ENCODE data around the gene EFR3B.

The EFR3B gene

DNA sequence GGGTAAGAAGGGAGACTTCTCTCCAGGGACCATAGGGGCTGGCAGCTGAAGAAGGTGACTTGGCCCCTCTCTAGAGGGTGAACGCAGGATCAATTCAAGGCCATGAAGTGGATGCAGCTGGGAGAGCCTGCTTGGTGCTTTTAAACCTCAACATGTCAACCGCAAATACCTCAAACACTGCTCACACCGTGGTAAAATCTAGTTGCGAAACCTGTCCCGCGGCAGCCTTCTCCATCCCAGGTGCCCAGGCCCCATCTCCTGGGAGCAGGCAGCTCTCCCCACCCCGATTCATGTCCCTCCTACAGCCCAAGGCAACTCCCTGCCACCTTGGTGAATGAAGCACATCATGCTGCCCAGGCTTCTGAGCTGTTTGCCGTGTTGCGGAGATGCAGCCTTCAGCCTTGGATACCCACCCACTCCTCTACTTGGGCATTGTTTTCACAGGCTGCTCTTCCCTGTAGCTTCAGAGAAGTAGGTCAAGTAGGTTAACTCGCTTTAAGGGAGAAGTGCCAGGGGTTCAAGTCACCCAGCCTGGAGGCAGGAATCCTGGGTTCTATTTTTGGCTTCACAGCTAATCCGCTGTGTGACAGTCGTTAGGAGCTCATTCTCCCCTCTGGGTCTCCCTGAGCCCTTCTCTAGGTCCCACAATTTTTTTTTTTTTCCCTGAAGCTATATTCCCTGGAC, 6.2 kb upstream of the EFR3B start:
- DNase-seq (ENCODE audit: low read depth in 3 of 3, low spot score in 1 of 3) = no peak

DNA sequence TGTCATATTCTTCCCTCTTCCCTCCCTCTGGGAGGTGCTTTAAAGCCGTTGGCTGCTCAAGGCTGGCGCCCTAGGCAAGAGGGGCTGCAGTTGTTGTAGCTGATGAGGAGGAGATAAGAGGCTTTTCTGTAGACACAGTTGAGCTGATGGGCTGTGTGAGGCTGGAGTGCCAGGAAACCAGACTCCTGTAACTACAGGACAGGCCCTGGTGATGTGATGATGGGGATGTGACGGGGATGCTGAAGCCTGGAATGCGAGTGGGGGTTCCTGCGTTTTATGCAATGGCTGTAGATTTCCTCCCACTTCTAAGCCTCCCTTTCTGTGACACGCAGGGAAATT, 5.7 kb upstream of the EFR3B start:
- no peak for DNase-seq (ENCODE audit: low read depth in 3 of 3, low spot score in 1 of 3)

GRCh38 chr2:25039126-25039525, 2.8 kb upstream of the EFR3B start:
- no peak for DNase-seq (ENCODE audit: low read depth in 3 of 3, low spot score in 1 of 3)

- peak in 1 of 3 donors; percentile 8 for DNase-seq (ENCODE audit: low read depth in 3 of 3, low spot score in 1 of 3)
Measured at GRCh38 chr2:25041307-25041927, 459 bp upstream of the EFR3B start.

DNA sequence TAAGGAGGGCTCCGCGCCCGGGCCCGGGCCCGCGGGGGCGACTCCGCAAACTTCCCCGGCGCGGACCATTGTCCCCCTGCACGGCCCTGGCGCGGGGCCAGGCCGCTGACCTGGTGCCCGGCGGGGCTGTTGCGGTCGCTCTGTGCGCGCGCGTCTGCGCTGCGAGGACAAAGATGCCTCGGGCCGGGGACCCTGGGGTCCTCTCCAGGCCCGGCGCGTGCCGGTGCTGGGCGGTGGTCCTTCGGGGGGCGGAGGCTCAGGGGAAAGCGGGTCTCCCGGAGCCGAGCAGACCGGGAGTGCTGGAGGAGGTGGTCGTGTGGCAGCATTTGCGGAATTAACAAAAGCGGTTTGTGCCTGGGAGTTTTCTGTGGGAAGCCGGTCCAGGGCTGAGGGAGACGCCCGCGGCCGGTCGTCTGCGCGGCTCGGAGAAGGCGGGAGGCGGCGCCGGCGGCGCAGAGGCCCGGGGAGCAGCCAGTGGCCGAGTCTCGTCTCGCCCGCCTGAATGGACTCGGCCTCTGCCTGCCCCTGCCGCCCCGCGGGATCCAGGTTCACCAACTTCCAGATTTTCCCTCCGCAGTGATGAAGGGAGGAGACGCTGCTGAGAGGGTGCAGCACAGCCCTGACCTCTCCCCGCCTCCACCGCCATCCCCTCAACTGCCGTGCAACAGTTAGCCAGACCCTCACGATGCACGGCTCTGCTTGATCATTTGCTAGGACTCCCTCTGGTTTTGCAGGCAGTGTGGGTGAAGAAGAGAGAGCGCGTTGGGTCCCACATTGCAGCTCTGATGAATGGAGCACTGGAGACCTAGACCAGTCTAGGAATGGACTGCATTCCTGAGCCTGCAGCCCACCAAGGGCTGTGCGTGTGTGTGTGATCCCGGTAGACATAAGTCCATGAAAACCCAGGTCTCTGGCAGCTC, 705 bp downstream of the EFR3B start:
- no peak for DNase-seq (ENCODE audit: low read depth in 3 of 3, low spot score in 1 of 3)

DNA sequence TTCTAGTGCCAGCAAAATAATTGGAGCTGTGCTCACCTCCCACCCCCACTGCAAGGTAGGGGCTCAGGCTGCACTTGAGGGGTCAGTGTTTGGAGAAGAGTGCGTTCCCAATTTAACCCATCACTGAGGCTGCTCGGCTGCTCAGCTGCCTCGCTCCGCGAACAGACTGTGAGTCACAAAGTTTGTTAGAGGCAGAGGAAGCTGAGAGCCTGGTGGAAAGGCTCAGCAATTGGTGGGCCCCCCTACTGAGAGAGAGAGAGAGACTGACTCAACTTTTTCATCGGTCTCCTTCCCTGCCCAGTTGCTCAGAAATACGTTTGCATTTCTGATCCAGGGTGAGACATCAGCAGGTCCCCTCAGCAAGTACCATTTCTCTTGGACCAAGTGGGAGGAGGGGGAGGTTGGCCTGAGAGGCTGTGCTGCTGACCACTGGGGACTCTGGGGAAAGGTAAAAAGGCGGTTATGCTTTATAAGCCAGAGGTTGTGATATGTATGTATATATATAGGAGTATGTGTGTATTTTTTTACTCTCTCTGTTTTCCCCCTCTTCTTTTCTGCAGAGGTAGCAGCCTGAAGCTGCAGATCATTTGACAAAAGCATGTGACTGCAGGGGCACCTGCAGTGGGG, 1.5 kb downstream of the EFR3B start:
- DNase-seq (ENCODE audit: low read depth in 3 of 3, low spot score in 1 of 3) = peak in 1 of 3 donors; percentile 15

- DNase-seq (ENCODE audit: low read depth in 3 of 3, low spot score in 1 of 3) = no peak
Measured at GRCh38 chr2:25044011-25044410, 2.1 kb downstream of the EFR3B start.

DNA sequence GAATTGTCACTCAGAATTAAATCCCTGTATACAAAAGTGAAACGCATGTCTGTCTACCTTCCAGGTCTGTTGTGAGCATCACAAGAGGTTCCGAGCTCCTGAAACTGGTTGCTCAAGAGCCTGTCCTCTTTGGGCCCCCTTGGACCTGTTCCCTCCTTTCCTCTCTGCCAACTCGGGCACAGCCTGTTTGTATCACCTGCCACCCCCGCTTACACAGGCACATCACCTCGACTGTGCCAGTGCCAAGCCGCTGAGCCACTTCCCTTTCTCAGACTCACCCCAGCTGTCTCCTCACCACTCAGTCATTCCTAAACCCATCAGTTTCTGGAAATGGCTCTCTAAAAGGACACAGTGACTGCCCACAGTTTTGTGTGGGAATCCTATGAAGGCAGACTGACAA, 3.1 kb downstream of the EFR3B start:
- no peak for DNase-seq (ENCODE audit: low read depth in 3 of 3, low spot score in 1 of 3)

DNA sequence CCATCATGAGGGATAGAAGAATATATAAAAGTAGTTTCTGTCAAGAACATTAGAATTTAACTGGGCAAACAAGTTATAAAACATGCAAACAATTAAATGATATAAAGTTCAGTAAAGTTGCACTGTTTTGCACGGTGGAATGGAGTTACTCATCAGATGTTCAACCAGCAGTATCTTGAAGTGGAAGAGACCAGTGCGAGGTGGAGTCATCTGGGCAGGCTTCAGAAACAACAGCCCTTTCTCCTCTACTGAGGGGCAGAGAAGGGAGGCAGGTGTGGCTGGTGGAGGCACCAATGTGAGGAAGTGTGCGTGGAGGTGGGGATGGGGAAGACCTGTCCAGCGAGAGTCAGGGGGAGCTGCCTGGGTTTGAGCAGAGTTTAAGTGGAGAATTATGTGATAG, 7.5 kb downstream of the EFR3B start:
- DNase-seq (ENCODE audit: low read depth in 3 of 3, low spot score in 1 of 3) = no peak

GRCh38 chr2:25050128-25050527, 8.3 kb downstream of the EFR3B start:
- no peak for DNase-seq (ENCODE audit: low read depth in 3 of 3, low spot score in 1 of 3)

DNA sequence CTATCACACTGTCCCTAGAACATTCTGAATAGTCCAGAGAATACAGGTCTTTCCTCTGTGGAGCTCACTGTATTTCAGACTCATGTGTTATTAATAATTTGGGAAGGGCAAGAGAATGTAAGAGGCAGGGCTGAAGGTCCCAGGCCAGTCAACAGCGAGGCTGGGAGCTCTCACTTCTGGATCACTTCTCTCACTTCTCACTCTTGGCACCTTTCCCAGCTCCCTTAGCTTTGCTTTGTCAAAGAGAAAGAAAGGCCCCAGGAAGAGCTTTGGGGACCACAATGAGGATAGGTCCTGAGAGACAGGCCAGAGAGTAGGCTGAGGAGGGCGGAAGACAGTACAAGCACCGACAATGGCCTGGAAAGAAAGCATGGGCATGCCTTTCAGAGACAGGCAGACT, 11.2 kb downstream of the EFR3B start:
- DNase-seq (ENCODE audit: low read depth in 3 of 3, low spot score in 1 of 3) = no peak

GRCh38 chr2:25054720-25055119, 12.8 kb downstream of the EFR3B start:
- DNase-seq (ENCODE audit: low read depth in 3 of 3, low spot score in 1 of 3) = no peak

DNA sequence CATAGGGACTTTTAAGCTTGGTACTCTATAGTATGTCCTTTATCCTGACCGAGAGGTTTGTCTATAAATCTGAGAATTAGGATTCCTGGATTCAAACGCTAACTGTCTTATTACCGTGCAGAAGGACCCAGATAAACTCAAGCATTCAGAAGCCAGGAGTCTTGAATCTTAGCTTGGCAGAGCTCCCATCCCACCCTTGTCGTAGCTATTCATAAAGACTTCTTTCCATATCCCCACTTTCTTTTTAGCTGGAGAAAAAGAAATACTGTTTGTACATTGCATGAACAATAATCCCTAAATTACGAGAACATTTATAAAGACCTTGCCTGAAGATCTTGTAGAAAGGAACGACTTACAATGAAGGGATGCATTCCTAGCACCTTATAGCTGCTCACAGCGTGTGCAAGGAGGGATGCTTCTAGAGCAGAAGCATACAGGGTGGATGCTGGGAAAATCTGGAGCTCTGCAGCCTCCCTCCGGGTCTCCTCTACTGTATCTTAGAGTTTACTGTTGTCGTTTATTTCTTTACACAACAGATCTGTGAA, 13.6 kb downstream of the EFR3B start:
- DNase-seq (ENCODE audit: low read depth in 3 of 3, low spot score in 1 of 3) = no peak

- DNase-seq (ENCODE audit: low read depth in 3 of 3, low spot score in 1 of 3) = no peak
Measured at GRCh38 chr2:25056098-25056821, 14.4 kb downstream of the EFR3B start.

DNA sequence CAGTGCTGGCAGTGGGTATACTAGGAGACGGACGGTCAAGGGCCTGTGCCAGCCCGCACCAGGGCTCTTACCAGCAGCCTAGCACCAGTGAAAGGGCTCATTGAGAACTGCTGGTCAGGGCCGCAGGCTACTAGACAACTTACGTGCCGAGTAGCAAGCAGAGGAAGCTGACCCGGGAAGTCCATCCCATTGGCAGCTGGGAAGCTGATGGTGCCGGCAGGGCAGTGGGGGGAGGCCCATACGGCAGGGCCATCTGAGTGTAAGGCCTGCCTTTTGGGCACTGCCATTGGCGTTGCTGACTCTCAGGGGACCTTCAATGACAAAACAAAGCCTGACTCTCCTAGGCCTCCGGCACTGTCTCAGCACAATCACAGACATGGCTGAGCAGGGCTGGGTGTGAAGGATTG, 20.6 kb downstream of the EFR3B start:
- no peak for DNase-seq (ENCODE audit: low read depth in 3 of 3, low spot score in 1 of 3)

DNA sequence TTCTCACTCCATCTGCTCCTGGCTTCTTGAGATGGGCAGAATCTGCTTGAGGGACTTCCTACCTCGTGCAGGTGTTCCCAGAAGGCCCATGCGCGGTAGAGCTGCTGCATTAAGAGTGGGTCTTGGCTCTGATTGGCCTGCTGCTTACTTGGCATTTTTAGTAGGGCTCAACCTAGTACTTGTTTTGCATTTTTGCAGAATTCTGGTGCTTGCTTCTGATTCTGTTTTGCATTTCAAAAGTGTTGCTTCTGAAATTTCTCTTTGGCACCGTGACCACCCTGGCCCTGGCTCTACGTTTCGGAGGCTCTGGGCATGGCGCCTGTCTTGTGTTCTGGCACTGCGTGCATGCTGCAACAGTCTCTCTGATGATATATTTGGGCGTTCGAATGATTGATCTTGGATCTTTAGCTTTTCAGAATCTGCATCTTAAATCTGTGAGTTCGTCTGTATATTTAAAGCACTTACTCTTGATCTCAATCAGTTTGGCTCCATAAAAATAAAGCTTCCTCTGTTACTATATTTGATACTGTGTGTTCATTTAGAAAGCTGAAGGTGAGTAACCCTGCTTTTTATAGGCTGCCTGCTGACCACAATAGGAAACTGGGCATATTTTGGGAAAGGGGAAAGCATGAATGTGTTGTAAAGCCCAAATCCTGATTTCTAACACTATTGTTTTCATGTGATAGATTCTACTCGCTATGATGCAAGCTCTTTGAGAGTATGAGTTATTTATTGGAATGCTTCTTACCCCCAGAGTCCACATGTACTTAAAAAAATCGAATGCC, 22.2 kb downstream of the EFR3B start:
- no peak for DNase-seq (ENCODE audit: low read depth in 3 of 3, low spot score in 1 of 3)

- DNase-seq (ENCODE audit: low read depth in 3 of 3, low spot score in 1 of 3) = no peak
Measured at GRCh38 chr2:25065768-25066167, 23.9 kb downstream of the EFR3B start.

DNA sequence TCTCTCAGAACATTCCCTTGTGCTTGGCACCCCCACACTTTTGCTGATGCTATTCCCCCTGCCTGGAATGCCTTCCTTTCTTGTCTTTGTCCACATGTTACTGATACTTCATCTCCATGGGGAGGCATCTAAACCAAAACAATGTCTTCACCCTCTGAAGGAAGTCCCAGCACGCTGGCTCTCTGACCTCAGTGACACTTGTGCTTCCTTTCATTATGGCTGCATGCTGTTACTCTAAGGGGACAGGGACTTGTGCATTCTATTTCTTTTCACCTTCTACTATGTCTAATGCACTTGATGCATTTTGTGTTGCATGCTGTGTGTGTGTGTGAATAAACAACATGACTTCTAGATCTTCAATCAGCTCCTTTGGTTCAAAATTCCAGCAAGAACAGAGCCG, 24.6 kb downstream of the EFR3B start:
- DNase-seq (ENCODE audit: low read depth in 3 of 3, low spot score in 1 of 3) = no peak

DNA sequence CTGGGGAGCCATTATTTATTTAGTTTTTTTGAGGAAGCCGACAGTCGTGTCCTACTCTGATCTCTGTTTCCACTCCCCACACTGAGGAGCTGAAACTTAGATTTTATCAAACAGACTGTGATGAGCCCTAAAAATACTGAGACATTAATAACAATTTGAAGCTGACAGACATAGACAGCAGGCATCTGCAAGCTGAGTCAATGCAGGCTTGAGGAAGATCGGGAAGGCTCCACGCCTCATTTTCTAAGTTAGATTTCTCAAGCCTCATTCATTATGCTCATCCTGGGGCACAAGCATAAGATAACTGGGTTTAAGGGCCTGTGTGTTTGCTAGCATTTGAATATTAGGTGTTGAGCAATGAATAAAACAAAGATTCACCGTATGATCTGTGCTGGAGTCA, 26.3 kb downstream of the EFR3B start:
- no peak for DNase-seq (ENCODE audit: low read depth in 3 of 3, low spot score in 1 of 3)

GRCh38 chr2:25071966-25072365, 30.1 kb downstream of the EFR3B start:
- DNase-seq (ENCODE audit: low read depth in 3 of 3, low spot score in 1 of 3) = no peak

Data from stimulated activated CD4-positive, alpha-beta T cell treated with anti-CD3 and anti-CD28 coated beads, TNF-alpha, amount 100 ng/mL, for 1 hour (primary cell).